Measurements from ENCODE around the gene ERICH6.
"Not testable (repeated sequence)": the region's sequence is repeated elsewhere in the genome, so short reads cannot be mapped to it uniquely, and the experiment has no call there.

The ERICH6 gene

GRCh38 chr3:150635076-150635475, 68.6 kb downstream of the ERICH6 start:
- no peak overlapping the region for H3K4me3 ChIP-seq (ENCODE audit: low read depth, low read length)
- TF ChIP-seq, protein P1, sequence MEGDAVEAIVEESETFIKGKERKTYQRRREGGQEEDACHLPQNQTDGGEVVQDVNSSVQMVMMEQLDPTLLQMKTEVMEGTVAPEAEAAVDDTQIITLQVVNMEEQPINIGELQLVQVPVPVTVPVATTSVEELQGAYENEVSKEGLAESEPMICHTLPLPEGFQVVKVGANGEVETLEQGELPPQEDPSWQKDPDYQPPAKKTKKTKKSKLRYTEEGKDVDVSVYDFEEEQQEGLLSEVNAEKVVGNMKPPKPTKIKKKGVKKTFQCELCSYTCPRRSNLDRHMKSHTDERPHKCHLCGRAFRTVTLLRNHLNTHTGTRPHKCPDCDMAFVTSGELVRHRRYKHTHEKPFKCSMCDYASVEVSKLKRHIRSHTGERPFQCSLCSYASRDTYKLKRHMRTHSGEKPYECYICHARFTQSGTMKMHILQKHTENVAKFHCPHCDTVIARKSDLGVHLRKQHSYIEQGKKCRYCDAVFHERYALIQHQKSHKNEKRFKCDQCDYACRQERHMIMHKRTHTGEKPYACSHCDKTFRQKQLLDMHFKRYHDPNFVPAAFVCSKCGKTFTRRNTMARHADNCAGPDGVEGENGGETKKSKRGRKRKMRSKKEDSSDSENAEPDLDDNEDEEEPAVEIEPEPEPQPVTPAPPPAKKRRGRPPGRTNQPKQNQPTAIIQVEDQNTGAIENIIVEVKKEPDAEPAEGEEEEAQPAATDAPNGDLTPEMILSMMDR (IDR thresholded peaks at IDR 0.05; ENCODE audit: control insufficient read depth, extremely low read depth, insufficient read depth) = no peak
- DNase-seq (ENCODE audit: low read depth) = no peak

- DNase-seq (ENCODE audit: low read depth) = no peak
- H3K4me3 ChIP-seq (ENCODE audit: low read depth, low read length) = no peak overlapping the region
- TF ChIP-seq, protein P1 (IDR thresholded peaks at IDR 0.05; ENCODE audit: control insufficient read depth, extremely low read depth, insufficient read depth) = no peak
Measured at GRCh38 chr3:150631515-150632221, 72.1 kb downstream of the ERICH6 start.

- TF ChIP-seq, protein P1 (IDR thresholded peaks at IDR 0.05; ENCODE audit: control insufficient read depth, extremely low read depth, insufficient read depth) = no peak
- no peak overlapping the region for H3K4me3 ChIP-seq (ENCODE audit: low read depth, low read length)
- DNase-seq (ENCODE audit: low read depth) = no peak
Measured at GRCh38 chr3:150627557-150627956, 76.2 kb downstream of the ERICH6 start.

DNA sequence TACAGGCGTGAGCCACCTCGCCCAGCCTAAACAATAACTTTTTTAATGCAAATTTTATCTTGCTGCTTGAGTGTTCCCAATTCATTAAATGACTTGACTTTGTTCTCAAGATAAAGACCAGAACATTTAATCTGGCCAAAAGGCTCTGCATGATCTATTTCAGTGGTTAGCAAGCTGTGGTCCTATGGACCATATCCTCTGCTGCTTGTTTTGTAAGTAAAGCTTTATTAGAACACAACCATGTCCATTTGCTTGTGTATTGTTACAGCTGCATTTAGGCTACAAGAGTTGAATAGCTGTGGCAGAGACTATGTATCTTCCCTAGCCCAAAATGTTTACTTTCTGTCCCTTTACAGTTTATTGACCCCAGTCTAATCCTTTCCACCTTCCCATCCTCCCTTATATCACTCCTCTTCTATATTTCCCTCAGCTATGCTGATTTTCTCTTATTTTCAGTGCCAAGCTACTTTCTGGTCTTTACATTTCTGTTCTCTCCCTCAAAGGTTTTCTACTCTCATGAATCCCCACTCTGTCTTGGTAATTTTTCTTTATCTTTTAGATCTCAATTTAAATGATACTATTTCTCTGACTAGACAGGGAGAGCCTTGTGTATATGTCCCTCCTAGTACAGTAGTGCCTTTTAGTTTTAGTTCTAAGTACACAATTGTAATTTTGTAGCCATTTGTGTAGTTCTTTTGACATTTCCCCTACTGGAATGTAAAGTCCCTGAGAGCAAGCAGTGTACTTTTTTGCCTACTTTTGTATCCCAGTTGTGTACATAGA, 77.4 kb downstream of the ERICH6 start:
- DNase-seq (ENCODE audit: low read depth) = no peak
- TF ChIP-seq, protein P1 (IDR thresholded peaks at IDR 0.05; ENCODE audit: control insufficient read depth, extremely low read depth, insufficient read depth) = no peak
- H3K4me3 ChIP-seq (ENCODE audit: low read depth, low read length) = no peak overlapping the region

DNA sequence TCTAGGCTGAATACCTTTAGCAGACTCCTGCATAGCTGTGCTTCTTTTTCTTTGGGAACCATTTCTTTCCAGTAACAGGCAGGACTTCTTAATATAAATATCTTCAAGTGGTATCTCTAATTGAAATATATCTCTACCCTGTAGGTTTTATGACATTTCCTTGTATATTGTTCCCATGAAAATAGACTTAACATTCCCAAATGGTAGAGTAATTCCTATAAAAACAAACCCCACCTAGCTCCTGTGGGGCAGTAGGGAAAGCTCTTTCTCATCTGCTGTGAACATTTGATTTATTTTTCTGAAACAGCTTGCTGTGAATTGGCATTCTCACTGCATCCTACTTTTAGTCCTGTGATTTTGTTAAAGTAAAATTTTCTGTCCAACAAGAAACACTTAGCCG, 79.8 kb downstream of the ERICH6 start:
- no peak for DNase-seq (ENCODE audit: low read depth)
- H3K4me3 ChIP-seq (ENCODE audit: low read depth, low read length) = no peak overlapping the region
- TF ChIP-seq, protein P1 (IDR thresholded peaks at IDR 0.05; ENCODE audit: control insufficient read depth, extremely low read depth, insufficient read depth) = no peak

DNA sequence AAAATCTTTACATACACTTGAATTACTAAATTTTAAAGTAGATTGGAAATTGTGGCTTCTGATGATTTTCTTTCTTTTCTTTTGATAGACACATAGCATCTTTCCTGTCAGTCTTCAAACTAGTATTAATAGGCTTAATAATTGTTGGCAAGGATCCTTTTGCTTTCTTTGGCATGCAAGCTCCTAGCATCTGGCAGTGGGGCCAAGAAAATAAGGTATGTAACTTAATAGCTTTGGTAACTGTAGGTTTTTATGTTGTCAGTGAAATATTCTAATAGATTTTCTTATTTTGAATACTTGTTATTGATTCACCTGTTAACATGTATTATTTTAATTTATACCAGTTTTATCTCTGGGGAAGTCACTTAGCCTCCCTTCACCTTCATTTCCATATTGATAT, 80.8 kb downstream of the ERICH6 start:
- not testable (repeated sequence) for DNase-seq (ENCODE audit: low read depth); H3K4me3 ChIP-seq (ENCODE audit: low read depth, low read length)

DNA sequence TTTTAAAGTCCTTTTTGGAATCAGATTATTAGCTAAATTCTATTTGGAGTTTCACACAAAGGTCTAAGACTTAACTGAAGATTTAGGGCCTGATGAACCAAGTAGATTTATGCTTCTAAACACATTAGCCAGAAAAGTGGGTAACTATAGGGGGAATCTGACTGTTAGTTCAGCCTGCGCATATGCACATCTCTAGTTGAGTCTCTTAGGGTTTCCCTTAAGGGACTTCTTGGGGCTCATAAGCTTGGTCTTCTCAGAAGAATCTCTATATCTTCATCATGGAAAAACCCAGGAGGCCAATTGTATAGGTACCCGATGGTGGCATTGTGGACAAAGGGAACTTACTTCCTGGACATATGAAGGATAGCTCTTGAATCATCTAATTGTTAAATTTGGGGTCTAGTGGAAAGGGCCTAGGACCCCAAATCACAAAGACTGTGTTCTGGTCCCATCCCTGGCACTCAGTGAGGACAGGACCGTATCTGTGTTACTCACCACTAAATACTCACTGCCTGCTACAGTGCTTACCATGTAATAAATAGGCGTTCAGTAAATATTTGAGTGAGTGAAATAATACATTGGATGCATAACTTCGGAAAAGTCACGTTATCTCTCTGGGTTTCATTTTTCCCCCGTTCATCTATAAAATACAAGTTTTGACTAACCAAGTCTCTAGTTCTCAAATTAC, 83.6 kb downstream of the ERICH6 start:
- DNase-seq (ENCODE audit: low read depth) = no peak
- H3K4me3 ChIP-seq (ENCODE audit: low read depth, low read length) = no peak overlapping the region
- TF ChIP-seq, protein P1 (IDR thresholded peaks at IDR 0.05; ENCODE audit: control insufficient read depth, extremely low read depth, insufficient read depth) = no peak
